HL-60 (cell line): ENCODE results near the gene CTNND2.

Experiments used
- DNase-seq, 2 experiments: peaks; one replicate each; pipeline ENCODE4 v3.0.0-alpha.2; 2010 to 2020; ENCODE audit warnings: low read depth in 1 of 2, low spot score in 1 of 2
- H3K27ac ChIP-seq: fragments of 250-450 bp; sonication (Bioruptor Pico); replicated peaks from 2 replicates; pipeline ENCODE4 v1.5.1; 2020; ENCODE audit warnings: mild to moderate bottlenecking, moderate library complexity
- H3K27me3 ChIP-seq: fragments of 250-450 bp; sonication (Bioruptor Pico); 2 replicates; pipeline ENCODE4 v1.5.1; 2021; ENCODE audit warnings: mild to moderate bottlenecking, moderate library complexity; ENCODE audit not compliant: insufficient read depth, poor library complexity, severe bottlenecking
- H3K4me3 ChIP-seq: replicated peaks from 2 replicates; pipeline ENCODE4 v1.5.1; 2011; ENCODE audit warnings: mild to moderate bottlenecking, control low read depth, low read length; ENCODE audit not compliant: insufficient read depth
- CTCF ChIP-seq: IDR thresholded peaks from one replicate; pipeline ENCODE4 v1.5.1; 2011; ENCODE audit warnings: low read length, control low read depth, inconsistent platforms; ENCODE audit not compliant: insufficient read depth
- GABPA ChIP-seq: IDR thresholded peaks from 2 replicates; pipeline ENCODE4 v1.6.1; 2012; ENCODE audit warnings: low read depth
- POLR2AphosphoS5 ChIP-seq: IDR thresholded peaks from 2 replicates; pipeline ENCODE4 v1.6.1; 2012; ENCODE audit warnings: low read depth
- SPI1 ChIP-seq: IDR thresholded peaks from 2 replicates; pipeline ENCODE4 v1.6.1; 2012; ENCODE audit warnings: low read depth, mild to moderate bottlenecking, borderline replicate concordance
- TF ChIP-seq, protein P1 (sequence below): IDR thresholded peaks from 2 replicates; pipeline ENCODE4 v1.6.1; 2012; ENCODE audit warnings: low read depth; ENCODE audit not compliant: insufficient replicate concordance

Gene CTNND2

GRCh38 chr5:11658376-11658775, 245.9 kb downstream of the CTNND2 start:
- no peak overlapping the region for H3K4me3 ChIP-seq
- TF ChIP-seq GABPA (no peak), POLR2AphosphoS5 (no peak), CTCF (no peak), SPI1 (no peak)
- TF ChIP-seq, protein P1, sequence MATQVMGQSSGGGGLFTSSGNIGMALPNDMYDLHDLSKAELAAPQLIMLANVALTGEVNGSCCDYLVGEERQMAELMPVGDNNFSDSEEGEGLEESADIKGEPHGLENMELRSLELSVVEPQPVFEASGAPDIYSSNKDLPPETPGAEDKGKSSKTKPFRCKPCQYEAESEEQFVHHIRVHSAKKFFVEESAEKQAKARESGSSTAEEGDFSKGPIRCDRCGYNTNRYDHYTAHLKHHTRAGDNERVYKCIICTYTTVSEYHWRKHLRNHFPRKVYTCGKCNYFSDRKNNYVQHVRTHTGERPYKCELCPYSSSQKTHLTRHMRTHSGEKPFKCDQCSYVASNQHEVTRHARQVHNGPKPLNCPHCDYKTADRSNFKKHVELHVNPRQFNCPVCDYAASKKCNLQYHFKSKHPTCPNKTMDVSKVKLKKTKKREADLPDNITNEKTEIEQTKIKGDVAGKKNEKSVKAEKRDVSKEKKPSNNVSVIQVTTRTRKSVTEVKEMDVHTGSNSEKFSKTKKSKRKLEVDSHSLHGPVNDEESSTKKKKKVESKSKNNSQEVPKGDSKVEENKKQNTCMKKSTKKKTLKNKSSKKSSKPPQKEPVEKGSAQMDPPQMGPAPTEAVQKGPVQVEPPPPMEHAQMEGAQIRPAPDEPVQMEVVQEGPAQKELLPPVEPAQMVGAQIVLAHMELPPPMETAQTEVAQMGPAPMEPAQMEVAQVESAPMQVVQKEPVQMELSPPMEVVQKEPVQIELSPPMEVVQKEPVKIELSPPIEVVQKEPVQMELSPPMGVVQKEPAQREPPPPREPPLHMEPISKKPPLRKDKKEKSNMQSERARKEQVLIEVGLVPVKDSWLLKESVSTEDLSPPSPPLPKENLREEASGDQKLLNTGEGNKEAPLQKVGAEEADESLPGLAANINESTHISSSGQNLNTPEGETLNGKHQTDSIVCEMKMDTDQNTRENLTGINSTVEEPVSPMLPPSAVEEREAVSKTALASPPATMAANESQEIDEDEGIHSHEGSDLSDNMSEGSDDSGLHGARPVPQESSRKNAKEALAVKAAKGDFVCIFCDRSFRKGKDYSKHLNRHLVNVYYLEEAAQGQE: no peak
- H3K27me3 ChIP-seq: no peaks in the 10 kb centered on the region
- DNase-seq: no peak
- H3K27ac ChIP-seq: no peak overlapping the region

DNA sequence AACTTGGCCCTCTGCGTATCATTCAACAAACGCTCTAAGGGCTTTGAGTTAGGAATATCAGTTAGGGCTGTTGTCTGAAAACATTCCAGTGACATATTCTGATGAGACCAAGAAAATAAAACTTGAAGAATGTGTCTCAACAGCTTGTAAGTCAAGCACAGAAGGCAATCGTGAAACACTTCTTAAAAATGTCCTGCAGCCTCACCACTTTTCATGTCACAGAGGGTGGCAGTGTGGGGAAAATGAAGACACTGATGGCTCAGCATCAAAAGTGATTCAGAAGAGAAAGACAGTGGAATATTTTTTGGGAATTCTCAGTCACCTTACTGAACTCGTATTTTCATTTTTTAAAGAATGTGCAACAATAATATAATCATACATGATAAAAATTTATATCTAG, 247.3 kb downstream of the CTNND2 start:
- no peaks in the 10 kb centered on the region for H3K27me3 ChIP-seq
- TF ChIP-seq SPI1: no peak
- no peak for TF ChIP-seq POLR2AphosphoS5
- TF ChIP-seq, protein P1: no peak
- TF ChIP-seq CTCF: no peak
- TF ChIP-seq GABPA: no peak
- no peak overlapping the region for H3K4me3 ChIP-seq
- no peak overlapping the region for H3K27ac ChIP-seq
- no peak for DNase-seq

DNA sequence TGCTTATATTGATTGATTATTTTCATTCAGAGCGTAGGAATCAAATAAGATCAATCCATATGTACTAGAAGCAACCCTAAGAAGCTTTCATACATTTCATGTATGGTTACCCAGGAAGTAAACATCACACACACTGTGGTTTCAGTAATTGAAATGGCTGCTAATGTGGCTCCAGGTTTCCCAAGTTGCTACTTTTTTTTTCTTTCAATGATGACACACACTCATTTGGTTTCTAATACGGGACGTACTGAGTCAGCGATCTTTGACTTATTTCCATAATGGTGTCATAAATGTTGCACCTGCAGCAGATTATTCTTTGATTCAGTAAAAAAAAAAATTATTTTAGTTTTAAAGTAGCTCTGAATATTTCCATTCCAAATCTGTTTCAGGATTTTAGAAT, 248.6 kb downstream of the CTNND2 start:
- H3K27ac ChIP-seq: no peak overlapping the region
- TF ChIP-seq CTCF (no peak), GABPA (no peak), POLR2AphosphoS5 (no peak), SPI1 (no peak)
- TF ChIP-seq, protein P1: no peak
- no peak for DNase-seq

More for the DNA sequence above, 248.6 kb downstream of the CTNND2 start:
- no peaks in the 10 kb centered on the region for H3K27me3 ChIP-seq
- H3K4me3 ChIP-seq: no peak overlapping the region
